Right lung (tissue), 5 donors: ENCODE measurements around the gene RET. TPM values are rescaled to one million over a fixed set of nuclear protein-coding genes. Genes with fewer than 3 reads are reported as not detected.

ENCODE experiments used
- DNase-seq, 2 donors: peaks; one replicate each; pipeline ENCODE4 v3.0.0-alpha.2; 2013
- polyA plus RNA-seq, 5 donors: library from polyadenylated mRNA; unstranded; fragments of 120-200 nt; gene quantifications; one replicate each; pipeline versions ENCODE4 v1.2.1 to v1.2.3, GENCODE V29; 2013; ENCODE audit warnings: inconsistent platforms in 1 of 5, low replicate concordance in 1 of 5; ENCODE audit not compliant: insufficient read length in 5 of 5, insufficient read depth in 1 of 5

The RET gene
- polyA plus RNA-seq, 5 donors: 1.5 to 2.8 (median 2.0) TPM

- no peak for DNase-seq
These were observed 85.7 kb downstream of the RET start for GRCh38 chr10:43162604-43163003.

- no peak for DNase-seq
These were observed 89.5 kb downstream of the RET start for GRCh38 chr10:43166207-43166879.

- DNase-seq: no peak
These were observed 90.1 kb downstream of the RET start for GRCh38 chr10:43166880-43167497.

GRCh38 chr10:43167498-43167889 is 90.6 kb downstream of the RET start:
- no peak for DNase-seq

GRCh38 chr10:43170491-43170890 is 93.6 kb downstream of the RET start:
- DNase-seq: no peak

GRCh38 chr10:43172645-43173044 is 95.8 kb downstream of the RET start:
- DNase-seq: no peak

- no peak for DNase-seq
These were observed 96.3 kb downstream of the RET start for GRCh38 chr10:43173120-43173519.

- no peak for DNase-seq
These were observed 98.1 kb downstream of the RET start for GRCh38 chr10:43174969-43175368.

- DNase-seq: no peak
These were observed 99.4 kb downstream of the RET start for GRCh38 chr10:43176271-43176670.

GRCh38 chr10:43177595-43177994 is 100.7 kb downstream of the RET start:
- no peak for DNase-seq

Other genes starting within 250 kb of the RET start
- 10 to 100 TPM; 25.5 to 50.4 (median 42.2) TPM for gene CSGALNACT2, start 61.4 kb downstream of the RET start, polyA plus RNA-seq
- gene RASGEF1A, start 190.0 kb downstream of the RET start, polyA plus RNA-seq: 1 to 10 TPM; 1.8 to 4.8 (median 3.4) TPM